ENCODE measurements around the gene EVA1B. TPM values are rescaled to one million over a fixed set of nuclear protein-coding genes. Genes with fewer than 3 reads are reported as not detected.

The EVA1B gene
- total RNA-seq, 1 donor from 2014 or later: 10.6 TPM

- peaks cover 18% of the 10 kb centered on the region for H3K36me3 ChIP-seq
- no peak for DNase-seq
- peak overlapping the region; percentile 88 for H3K27ac ChIP-seq (replicated peaks)
- intact Hi-C loops (cut with micrococcal nuclease): no loop called here
- peaks cover 21% of the 10 kb centered on the region for H3K4me1 ChIP-seq
- H3K9me3 ChIP-seq (replicated peaks): no peaks in the 10 kb centered on the region
- peak overlapping the region; percentile 81 for H3K4me3 ChIP-seq
- H3K27me3 ChIP-seq (ENCODE audit: low read depth): no peaks in the 10 kb centered on the region
- no peak for TF ChIP-seq CTCF (IDR thresholded peaks at IDR 0.05; ENCODE audit: borderline replicate concordance)
Measured at GRCh38 chr1:36307601-36308330, 15.7 kb downstream of the EVA1B start.

GRCh38 chr1:36306902-36307456 lies 16.5 kb downstream of the EVA1B start:
- Histone ChIP-seq H3K27ac (replicated peaks) (peak overlapping the region; percentile 88), H3K9me3 (replicated peaks) (no peaks in the 10 kb centered on the region), H3K4me1 (peaks cover 21% of the 10 kb centered on the region), H3K4me3 (peak overlapping the region; percentile 81), H3K36me3 (peaks cover 26% of the 10 kb centered on the region), H3K27me3 (ENCODE audit: low read depth) (no peaks in the 10 kb centered on the region)
- TF ChIP-seq CTCF (IDR thresholded peaks at IDR 0.05; ENCODE audit: borderline replicate concordance): no peak
- DNase-seq: peak; percentile 94
- intact Hi-C loops (cut with micrococcal nuclease): no loop called here

- H3K9me3 ChIP-seq (replicated peaks): no peaks in the 10 kb centered on the region
- intact Hi-C loops (cut with micrococcal nuclease): no loop called here
- TF ChIP-seq CTCF (IDR thresholded peaks at IDR 0.05; ENCODE audit: borderline replicate concordance): peak; percentile 23
- DNase-seq: peak; percentile 59
- H3K4me1 ChIP-seq: peaks cover 21% of the 10 kb centered on the region
- H3K4me3 ChIP-seq: peak within 1 kb of the TSS; percentile 81
- H3K27ac ChIP-seq (replicated peaks): peak within 1 kb of the TSS; percentile 88
- H3K36me3 ChIP-seq: peaks cover 33% of the 10 kb centered on the region
- no peaks in the 10 kb centered on the region for H3K27me3 ChIP-seq (ENCODE audit: low read depth)
Measured at GRCh38 chr1:36306210-36306901, 17.1 kb downstream of the EVA1B start, which contains the start of gene SH3D21. Gene SH3D21 (plus strand): TSS chr1:36306368. CDS start chr1:36306421, 53 bp downstream.

- Histone ChIP-seq H3K36me3 (peaks cover 38% of the 10 kb centered on the region), H3K27me3 (ENCODE audit: low read depth) (no peaks in the 10 kb centered on the region), H3K27ac (replicated peaks) (peak overlapping the region; percentile 88), H3K4me1 (peaks cover 21% of the 10 kb centered on the region), H3K9me3 (replicated peaks) (no peaks in the 10 kb centered on the region), H3K4me3 (peak overlapping the region; percentile 81)
- no peak for DNase-seq
- TF ChIP-seq CTCF (IDR thresholded peaks at IDR 0.05; ENCODE audit: borderline replicate concordance): no peak
- intact Hi-C loops (cut with micrococcal nuclease): no loop called here
Measured at GRCh38 chr1:36305915-36306209, 17.6 kb downstream of the EVA1B start.

- Histone ChIP-seq H3K36me3 (peaks cover 44% of the 10 kb centered on the region), H3K4me3 (no peak overlapping the region), H3K27me3 (ENCODE audit: low read depth) (no peaks in the 10 kb centered on the region), H3K9me3 (replicated peaks) (no peaks in the 10 kb centered on the region), H3K27ac (replicated peaks) (peak overlapping the region; percentile 88), H3K4me1 (peaks cover 22% of the 10 kb centered on the region)
- TF ChIP-seq CTCF (IDR thresholded peaks at IDR 0.05; ENCODE audit: borderline replicate concordance): no peak
- intact Hi-C loops (cut with micrococcal nuclease): no loop called here
- DNase-seq: no peak
Measured at GRCh38 chr1:36304970-36305914, 18.2 kb downstream of the EVA1B start.

Data from left ventricle myocardium inferior (tissue), 1 donor.